HFFc6 (cell line): ENCODE results near the gene KIAA0040. TPM values are rescaled to one million over a fixed set of nuclear protein-coding genes. Genes with fewer than 3 reads are reported as not detected.

Source experiments
- DNase-seq: peaks from one replicate; pipeline ENCODE4 v3.0.0-alpha.2; 2018
- H3K27ac Mint-ChIP-seq: 2 replicates; pipeline ENCODE4 v1.8.0; 2020; ENCODE audit warnings: mild to moderate bottlenecking, mixed read lengths
- H3K27me3 Mint-ChIP-seq: 2 replicates; pipeline ENCODE4 v1.8.0; 2021; ENCODE audit warnings: mild to moderate bottlenecking, moderate library complexity, mixed read lengths; ENCODE audit not compliant: insufficient read depth
- H3K36me3 Mint-ChIP-seq: 2 replicates; pipeline ENCODE4 v1.8.0; 2021; ENCODE audit warnings: low read depth, mixed read lengths
- H3K4me1 Mint-ChIP-seq: 2 replicates; pipeline ENCODE4 v1.8.0; 2020; ENCODE audit warnings: low read depth, mixed read lengths
- H3K4me3 Mint-ChIP-seq: 2 replicates; pipeline ENCODE4 v1.8.0; 2020; ENCODE audit warnings: mild to moderate bottlenecking, moderate library complexity, mixed read lengths
- H3K9me3 Mint-ChIP-seq: 2 replicates; pipeline ENCODE4 v1.8.0; 2020; ENCODE audit warnings: mild to moderate bottlenecking, mixed read lengths
- CTCF ChIP-seq: fragments of 200-600 bp; sonication (generic); IDR thresholded peaks from 2 replicates; pipeline ENCODE4 v1.5.0; 2021; ENCODE audit warnings: antibody characterized with exemption, mild to moderate bottlenecking
- total RNA-seq, 6 experiments: library from RNA; stranded (reverse); fragmentation: NEBNext Ultra II Directional; extraction: Animal tissue kit (Norgen Biotek cat#: 25700); gene quantifications; 2 replicates in 1 of 6; 3 replicates in 5 of 6; pipeline ENCODE4 v1.2.3, GENCODE V29; 2021

KIAA0040 gene
- total RNA-seq, 6 experiments from 2014 or later: not detected

DNA sequence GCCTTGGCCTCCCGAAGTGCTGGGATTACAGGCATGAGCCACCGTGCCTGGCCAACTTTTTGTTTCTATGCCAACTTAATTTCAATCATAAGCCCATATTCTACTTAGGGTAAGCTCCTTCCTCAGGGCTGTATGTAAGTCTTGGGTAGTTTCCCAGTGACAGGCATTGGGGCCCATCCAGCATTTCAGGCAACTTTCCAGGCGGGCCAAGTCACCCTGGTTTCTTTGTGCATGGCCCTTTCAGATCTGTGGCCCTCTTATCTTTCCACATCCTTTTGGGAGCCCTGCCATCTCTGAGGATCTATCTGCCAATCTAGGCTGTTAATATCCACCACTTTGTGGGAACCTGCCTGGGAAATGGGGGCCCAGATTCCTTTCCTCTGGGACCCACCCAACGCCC, 66.2 kb downstream of the KIAA0040 start:
- Mint-ChIP-seq H3K4me1 (peaks cover 12% of the 10 kb centered on the region; the same call in 1 of the 2 replicates), H3K4me3 (no peak overlapping the region), H3K36me3 (no peaks in the 10 kb centered on the region), H3K27me3 (peaks cover 4% of the 10 kb centered on the region), H3K9me3 (no peaks in the 10 kb centered on the region), H3K27ac (no peak overlapping the region)
- TF ChIP-seq CTCF: no peak
- DNase-seq: no peak

DNA sequence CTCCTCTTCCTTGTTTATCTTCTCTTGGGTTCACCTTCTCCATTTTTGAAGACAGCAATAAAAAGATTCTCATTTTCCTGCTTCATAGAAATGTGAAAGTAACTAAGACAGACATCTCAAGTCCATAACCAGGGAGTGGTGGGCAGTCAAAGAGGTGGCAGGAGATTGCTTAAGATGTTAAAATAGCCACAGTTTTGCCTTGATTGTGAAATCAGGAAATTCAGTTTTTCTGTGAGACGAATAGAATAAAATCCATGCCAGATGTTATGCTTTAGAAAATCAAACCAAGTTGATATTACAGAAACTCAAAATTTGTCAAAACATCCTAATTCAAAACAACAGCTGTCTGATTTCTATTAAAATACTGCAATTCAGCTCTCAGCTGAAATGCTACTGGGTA, 67.7 kb downstream of the KIAA0040 start:
- H3K4me1 Mint-ChIP-seq: 0 out of 2 replicates have a peak, but pooled peaks cover 8% of the 10 kb centered on the region
- H3K27ac Mint-ChIP-seq: no peak overlapping the region
- no peak for DNase-seq
- H3K36me3 Mint-ChIP-seq: no peaks in the 10 kb centered on the region
- no peaks in the 10 kb centered on the region for H3K9me3 Mint-ChIP-seq
- no peak overlapping the region for H3K4me3 Mint-ChIP-seq
- TF ChIP-seq CTCF: no peak
- peaks cover 4% of the 10 kb centered on the region for H3K27me3 Mint-ChIP-seq

- no peak for DNase-seq
- Mint-ChIP-seq H3K4me3 (no peak overlapping the region), H3K27me3 (peaks cover 4% of the 10 kb centered on the region), H3K27ac (no peak overlapping the region), H3K9me3 (no peaks in the 10 kb centered on the region), H3K36me3 (no peaks in the 10 kb centered on the region), H3K4me1 (no peaks in the 10 kb centered on the region)
- no peak for TF ChIP-seq CTCF
Observed at GRCh38 chr1:175120511-175120910, 72.1 kb downstream of the KIAA0040 start.

GRCh38 chr1:175118375-175119367, 73.9 kb downstream of the KIAA0040 start:
- peaks cover 7% of the 10 kb centered on the region for H3K27me3 Mint-ChIP-seq
- H3K9me3 Mint-ChIP-seq: peaks cover 1% of the 10 kb centered on the region; the same call in 1 of the 2 replicates
- DNase-seq: no peak
- H3K4me3 Mint-ChIP-seq: no peak overlapping the region
- H3K36me3 Mint-ChIP-seq: no peaks in the 10 kb centered on the region
- H3K27ac Mint-ChIP-seq: no peak overlapping the region
- H3K4me1 Mint-ChIP-seq: no peaks in the 10 kb centered on the region
- TF ChIP-seq CTCF: no peak

- DNase-seq: no peak
- Mint-ChIP-seq H3K4me3 (no peak overlapping the region), H3K9me3 (peaks cover 4% of the 10 kb centered on the region; the same call in 1 of the 2 replicates), H3K36me3 (no peaks in the 10 kb centered on the region), H3K4me1 (no peaks in the 10 kb centered on the region), H3K27me3 (peaks cover 5% of the 10 kb centered on the region), H3K27ac (no peak overlapping the region)
- TF ChIP-seq CTCF: no peak
Observed at GRCh38 chr1:175116903-175117302, 75.7 kb downstream of the KIAA0040 start.
